Hindlimb muscle (tissue), 1 donor: ENCODE data around the gene BRPF1. TPM values are rescaled to one million over a fixed set of nuclear protein-coding genes. Genes with fewer than 3 reads are reported as not detected.
"Not testable (repeated sequence)": the region's sequence is repeated elsewhere in the genome, so short reads cannot be mapped to it uniquely, and the experiment has no call there.

ENCODE experiments used
- DNase-seq: peaks from one replicate; pipeline ENCODE4 v3.0.0-alpha.2; 2013
- polyA plus RNA-seq: library from polyadenylated mRNA; unstranded; fragments of 120-200 nt; gene quantifications from one replicate; pipeline ENCODE4 v1.2.1, GENCODE V29; 2013; ENCODE audit not compliant: insufficient read length

The BRPF1 gene
- polyA plus RNA-seq, 1 donor, result 13.3 TPM

DNA sequence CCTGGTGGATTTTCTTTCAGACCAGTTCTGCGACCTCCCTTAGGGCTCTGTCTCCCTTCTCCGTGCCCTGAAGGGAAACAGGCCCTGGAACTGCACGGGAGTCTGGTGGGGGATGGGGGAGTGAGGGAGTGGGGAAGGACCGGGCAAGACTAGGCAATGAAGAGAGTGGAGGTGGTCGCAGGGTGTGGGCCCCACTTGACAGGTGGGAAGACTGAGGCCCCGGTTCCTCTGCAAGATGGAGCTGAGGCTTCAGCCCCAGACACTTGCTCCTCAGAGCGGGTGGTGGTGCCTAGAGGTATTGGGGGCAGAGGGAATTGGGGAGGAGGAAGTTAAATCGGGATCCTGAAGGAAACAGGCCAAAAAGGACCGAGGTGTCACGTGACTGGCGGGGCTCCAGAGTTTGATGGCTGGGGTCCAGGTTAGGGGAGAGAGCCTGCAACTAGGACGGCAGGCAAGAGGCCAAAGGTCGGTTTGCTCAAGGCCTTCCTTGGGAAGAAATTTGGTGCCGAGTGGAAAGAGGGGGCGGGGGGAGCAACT lies 38.8 kb downstream of the BRPF1 start:
- DNase-seq, result peak; percentile 69

DNA sequence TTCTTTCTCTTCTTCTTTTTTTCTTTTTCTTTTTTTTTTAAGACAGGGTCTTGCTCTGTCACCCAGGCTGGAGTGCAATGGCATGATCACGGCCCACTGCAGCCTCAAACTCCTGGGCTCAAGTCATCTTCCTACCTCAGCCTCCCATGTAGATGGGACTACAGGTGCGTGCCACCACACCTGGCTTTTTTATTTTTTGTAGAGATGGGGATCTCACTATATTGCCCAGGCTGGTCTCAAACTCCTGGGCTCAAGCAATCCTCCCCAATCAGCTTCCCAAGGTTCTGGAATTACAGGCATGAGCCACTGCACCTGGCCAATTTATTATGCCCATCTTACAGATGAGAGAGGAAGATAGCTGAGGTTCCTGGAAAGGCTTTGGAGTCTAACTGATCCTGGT lies 39.5 kb downstream of the BRPF1 start:
- DNase-seq, result not testable (repeated sequence)

DNA sequence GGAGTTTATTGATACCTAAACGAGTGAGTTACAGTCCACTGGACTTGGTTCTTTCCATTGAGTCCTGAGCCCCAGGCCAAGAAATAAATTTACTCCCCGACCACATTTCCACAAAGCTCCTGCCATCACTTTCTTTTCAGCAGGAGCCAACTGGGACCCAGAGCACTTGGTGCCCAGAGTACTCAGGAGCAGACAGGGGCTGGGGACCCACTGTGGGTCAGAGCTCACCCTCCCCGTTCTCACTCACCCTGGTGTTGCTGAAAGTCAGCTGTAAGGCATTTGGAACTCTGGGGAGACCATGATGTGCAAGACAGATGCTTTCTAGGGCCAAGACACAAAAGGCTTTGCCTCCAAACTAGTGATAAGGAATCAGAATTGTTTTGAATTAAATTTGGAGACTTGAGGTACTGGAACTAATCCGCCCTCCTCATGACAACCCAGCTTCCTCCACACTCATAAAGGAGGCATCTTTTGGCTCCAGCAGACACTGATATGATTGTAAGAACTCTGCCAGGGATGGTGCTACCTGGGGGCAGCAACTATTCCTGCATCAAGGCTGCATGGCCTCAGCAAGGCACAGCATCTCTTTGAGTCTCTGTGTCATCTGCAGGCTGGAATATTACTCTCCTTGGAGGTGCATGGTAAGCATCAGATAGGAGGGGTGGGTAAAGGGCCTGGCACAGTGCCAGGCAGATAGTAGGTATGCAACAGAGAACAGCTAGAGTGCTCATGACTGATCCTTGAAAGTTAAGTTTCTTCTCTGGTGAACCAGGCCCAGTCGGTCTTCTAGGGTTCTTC lies 45.6 kb downstream of the BRPF1 start:
- no peak for DNase-seq

DNA sequence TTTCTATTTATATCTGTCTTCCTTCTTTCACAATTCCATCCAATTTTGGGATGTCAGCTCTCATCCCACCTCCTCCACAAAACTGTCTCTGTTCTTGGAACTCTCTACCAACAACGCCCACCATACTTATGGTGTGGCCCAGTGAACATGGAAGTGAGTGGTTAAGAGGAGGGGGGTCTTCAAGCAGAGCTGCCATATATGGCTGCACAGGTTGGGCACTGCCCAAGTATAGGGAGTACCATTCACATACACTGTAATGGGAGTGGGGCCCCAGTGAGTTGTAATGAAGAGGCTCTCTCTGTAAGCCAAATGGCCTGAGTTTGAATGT lies 46.1 kb downstream of the BRPF1 start:
- DNase-seq, result no peak

DNA sequence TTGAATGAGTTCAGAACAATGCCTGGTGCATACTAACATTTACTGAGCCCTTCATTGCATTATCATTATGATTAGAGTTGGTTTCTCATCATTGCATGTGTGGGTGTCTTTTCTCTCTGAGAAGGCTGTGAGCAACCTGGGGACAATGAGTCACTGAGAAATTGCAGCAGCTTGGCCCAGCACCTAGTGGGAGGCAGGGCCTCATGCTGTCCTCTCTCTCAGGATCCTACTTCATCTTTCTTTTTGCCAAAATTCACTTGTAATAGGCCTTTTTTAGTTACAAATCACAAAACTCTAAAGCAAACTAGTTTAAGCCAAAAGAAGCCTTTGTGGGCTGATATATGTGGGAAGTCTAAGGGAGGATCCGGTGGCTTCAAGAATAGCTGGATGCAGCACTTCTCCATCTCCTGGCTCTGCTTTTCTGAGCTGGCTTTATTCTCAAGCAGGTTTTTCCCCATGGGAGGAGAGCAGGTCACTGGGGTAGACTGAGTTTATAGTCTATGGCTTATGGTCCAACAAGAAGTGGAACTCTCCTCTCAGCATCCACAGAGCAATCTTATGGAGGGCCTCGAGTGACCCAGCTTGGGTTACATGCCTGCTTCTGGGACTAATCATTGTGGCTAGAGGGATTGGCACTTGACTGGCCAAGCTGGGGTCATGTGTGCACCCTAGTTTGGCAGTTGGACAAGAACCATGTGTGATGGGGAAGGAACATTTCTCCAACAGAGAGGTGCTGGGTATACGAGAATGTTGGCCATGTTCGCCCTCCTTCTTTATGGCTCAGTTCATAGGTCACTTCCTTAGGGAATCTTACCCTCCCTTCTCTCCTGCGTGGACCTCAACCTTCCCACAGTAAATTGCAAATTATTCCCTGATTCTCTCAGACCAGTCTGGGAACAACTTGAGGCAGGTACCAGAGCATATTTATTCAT lies 46.9 kb downstream of the BRPF1 start:
- no peak for DNase-seq

DNA sequence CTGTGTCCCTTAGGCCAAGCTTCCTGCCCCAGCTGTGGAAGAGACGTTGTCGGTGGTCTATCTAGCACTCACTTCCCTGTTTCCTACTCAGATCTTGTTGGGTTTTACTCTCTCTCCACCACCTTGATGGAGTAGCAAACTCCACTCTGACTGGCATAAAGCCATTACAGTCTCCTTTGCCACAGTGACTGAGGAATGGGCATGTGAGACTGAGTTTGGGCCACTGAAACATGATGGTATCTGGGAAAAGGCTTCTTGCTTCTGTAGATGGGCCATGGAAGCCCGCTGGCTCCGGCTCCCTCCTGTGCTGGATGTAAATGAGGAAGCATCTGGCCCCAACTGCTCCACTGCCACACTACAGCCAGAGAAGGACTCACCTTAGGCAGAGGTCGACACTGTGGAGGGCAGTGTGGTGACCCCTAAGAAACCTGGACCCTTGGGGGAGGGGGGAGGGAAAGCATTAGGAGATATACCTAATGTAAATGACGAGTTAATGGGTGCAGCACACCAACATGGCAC lies 47.6 kb downstream of the BRPF1 start:
- no peak for DNase-seq

DNA sequence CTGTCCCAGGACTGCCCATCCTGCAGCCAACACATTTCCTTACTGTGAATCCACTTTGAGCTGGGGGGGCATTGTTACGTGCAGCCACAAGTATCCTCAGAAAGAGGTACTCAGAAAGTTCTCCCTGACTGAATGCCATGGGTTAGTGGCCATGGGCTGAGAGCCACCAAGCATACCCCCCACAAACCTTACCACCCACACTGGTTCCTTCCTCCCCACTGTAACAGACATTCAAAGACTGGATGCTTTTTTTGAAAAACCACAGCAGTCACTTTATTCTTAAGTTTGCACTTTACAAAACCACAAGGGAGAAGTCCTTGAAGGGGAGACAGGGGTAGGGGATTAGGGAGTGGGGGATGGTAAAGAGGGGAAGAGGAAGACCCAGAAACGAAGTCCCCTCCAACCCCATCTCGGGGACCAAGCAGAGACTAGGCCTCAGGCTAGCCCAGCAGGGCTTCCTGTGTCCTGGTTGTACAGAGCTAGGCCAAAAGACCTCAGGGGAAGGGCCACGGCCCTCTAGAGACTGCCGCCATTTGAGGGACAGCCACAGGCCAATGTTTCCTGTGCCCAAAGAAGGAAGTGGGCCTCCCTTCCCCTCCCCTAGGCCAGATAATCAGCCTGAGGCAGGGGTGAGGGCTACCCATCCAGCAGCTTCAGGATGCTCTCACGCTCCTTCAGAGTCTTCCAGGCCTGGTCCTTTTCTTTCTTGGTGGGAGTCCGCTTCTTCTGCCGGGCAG lies 48.4 kb downstream of the BRPF1 start:
- no peak for DNase-seq

DNA sequence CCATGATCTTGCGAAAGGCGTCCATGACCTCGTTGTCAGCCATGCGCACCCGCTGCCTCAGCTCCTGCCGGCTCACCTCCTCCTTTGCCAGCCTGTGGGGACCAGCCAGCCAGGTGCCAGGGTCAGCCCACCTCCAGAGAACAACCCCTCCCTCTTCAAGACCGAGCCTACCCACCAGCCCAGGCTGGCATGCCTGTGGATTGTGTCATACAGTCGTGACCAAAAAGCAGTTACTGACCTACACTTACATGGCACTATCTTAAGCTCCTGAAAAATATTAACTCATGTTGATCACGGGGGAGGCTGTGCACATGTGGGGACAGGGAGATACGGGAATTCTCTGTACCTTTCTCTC lies 48.9 kb downstream of the BRPF1 start:
- no peak for DNase-seq

DNA sequence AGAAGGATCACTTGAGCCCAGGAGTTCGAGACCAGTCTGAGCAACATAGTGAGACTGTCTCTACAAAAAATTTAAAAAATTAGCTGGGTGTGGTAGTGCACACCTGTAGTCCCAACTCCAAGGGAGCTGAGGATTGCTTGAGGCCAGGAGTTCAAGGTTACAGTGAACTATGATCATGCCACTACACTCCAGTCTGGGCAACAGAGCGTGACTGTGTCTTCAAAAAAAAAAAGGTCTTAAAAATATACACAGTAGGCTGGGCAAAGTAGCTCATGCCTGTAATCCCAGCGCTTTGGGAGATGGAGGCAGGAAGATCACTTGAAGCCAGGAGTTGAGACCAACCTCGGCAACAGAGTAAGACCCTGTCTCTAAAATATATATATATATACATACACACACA lies 49.4 kb downstream of the BRPF1 start:
- DNase-seq, result no peak

DNA sequence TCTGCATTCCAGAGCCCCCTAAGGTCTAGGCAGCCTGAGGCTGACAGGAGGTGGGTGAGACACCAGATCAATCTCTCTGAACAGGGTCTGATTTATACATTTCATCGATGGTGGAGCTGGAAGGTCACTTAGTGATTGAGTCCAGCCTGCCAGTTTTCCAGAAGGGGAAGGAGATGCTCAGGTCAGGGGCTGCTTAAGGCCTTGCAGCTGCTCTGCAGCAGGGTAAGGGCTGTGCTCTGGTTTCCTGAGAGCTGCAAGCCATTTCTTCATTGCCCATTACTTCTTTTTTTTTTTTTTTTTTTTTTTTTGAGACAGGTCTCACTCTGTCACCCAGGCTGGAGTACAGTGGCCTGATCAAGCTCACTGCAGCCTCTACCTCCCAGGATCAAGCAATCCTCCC lies 50.0 kb downstream of the BRPF1 start:
- DNase-seq, result no peak

DNA sequence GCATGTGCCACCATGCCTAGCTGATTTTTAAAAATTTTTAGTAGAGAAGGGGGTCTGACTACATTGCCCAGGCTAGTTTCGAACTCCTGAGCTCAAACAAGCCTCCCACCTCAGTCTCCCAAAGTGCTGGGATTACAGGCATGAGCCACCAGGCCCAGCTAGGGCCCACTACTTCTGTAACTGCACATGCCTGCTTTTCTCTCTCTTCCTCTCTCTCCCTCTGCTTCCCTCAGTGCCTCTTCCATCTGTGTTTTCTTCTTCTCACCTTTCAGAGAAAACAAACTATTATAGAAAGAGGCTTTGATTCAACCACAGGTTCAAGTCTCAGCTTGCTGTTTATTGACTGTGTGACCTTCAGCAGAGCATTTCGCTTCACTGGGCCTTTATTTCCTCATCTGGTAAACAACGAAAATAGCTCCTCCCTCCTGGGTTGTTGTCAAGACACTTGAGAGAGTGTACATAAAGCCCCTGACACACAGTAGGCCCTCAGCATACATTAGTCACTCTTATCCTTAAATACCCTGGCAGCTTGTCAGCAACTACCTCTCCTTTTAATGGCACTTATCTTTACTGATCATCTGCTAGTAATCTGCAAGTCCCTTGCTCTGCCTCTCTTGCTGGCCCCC lies 50.6 kb downstream of the BRPF1 start:
- no peak for DNase-seq

DNA sequence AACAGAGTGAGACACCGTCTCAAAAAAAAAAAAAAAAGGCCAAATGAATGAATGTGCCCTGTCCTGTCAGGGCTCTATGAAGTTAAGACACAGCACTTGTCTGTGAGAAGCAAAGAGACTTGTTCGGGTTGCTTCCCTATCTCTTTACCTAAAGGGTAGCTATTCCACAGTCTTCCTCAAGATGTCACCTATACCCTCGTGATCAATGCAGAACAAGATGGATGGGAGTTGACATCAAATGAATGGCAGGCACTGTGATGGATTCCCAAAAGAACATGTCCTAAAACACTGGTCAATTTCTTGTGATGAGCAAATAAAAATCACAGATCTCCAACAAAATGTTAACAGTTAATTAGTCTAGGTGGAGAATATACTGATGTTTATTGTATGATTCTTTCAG lies 51.2 kb downstream of the BRPF1 start:
- no peak for DNase-seq

DNA sequence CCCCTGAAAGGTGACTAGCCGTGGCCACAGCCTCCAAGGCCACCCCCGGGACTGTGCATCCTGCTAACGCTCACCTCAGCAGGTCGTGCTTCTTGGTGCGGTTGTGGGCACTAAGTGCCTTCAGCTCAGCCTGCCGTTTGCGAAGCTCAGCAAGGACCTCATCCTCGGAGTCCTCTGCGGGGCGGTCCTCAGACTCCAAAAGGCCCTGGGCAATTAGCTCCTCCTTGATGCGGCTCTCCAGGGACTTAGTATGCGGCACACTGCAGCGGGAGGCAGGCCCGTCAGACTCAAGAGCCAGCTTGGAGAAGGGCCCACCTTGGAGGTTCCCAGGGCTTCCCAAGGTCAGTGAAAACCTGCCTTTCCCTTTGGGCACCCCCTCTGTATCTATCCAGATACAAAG lies 52.4 kb downstream of the BRPF1 start:
- DNase-seq, result no peak

DNA sequence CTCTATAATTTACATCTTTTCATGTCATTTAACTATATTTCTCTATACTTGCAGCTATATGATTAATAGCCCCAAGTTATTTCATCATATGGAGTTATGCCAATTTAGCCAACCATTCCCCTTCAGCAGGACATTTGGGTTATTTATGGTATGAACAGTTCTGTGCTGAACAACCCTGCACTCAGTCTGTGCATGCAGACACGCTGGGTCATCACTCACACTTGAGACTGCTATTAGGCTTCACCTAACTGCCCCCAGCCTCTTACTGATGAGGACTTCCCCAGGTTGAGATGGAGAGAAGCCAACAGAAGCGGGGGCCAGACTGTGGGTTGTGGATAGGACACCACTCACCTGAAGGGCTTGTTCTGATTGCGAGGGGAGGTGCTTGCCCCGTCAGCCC lies 53.4 kb downstream of the BRPF1 start:
- DNase-seq, result no peak

DNA sequence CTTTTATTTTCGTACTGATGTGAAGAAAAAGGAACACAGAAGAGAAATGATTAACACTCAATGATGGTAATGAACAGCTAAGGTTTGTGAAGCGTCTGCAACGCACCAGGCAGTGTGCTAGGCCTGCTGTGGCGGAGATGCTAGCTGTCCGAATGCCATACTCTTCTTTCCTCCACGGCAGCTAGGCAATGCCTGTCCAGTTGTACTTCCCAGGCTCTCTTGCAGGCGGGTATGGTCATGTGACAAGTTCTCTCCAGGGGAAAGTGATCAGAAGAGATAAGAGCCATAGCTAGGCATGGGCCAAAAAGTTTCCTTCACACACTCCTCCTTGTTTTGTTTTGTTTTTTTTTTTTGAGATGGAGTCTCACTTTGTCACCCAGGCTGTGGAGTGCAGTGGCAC lies 54.1 kb downstream of the BRPF1 start:
- DNase-seq, result no peak

DNA sequence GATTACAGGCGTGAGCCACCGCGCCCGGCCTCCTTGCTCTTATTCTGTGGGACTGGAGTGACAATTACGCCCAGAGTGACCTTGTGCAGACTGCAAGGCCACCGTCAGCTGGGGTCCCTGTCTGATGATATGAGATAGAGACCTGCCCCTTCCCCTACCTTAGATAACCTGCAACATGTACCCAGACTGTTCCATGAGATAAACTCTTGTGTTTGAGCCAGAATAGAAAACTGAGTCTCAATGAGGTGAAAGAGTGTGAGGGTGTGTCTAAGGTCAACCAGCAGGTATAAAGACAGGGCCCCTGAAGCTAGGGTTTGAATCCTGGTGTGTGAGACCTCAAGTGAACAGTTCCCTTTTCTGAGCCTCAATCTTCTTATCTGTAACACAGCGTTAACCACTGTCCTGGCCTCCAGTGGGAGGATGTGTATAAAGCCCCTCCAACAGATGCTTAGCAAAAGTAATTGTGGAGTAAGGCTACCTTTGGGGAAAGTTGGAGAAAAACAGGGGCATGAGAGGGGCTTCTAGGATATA lies 54.7 kb downstream of the BRPF1 start:
- DNase-seq, result no peak

DNA sequence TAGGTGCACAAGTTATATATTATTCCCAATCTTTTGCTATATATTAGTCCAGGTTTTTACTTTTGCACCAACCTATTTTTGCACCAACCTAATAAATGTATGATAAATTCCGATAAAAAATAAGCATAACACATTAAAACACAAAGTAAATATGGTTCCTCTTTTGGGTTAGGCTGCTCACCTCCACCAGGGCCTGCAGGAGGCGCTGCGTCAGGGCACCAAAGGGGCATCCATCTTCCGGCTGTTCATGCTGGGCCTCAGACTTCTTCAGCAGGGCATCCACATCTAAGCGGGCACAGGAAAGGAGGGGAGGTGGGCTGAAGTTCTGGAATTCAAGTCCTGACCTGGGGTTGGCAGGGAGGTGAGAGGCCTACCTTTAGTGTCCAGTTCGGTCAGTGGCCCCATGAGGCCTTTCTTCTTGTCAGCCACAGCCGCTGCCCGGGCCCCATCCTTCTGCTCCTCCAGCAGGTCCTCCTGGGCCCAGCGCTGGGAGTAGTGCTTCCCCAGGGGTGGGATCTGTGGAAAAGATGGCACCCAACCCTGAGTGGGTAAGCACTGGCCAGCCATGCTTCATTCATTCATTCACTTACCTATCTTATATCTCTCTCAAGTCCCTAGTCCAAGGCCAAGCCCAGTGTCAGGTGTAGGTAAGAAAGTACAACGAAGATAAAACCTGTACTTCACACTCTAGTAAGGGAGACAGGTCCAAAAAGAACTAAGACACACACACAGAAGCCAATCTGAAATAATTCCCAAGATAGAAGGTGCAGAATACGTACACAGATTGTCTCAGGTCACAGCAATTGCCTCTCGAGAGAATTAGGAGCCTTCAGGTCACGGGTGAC lies 55.5 kb downstream of the BRPF1 start:
- DNase-seq, result no peak

DNA sequence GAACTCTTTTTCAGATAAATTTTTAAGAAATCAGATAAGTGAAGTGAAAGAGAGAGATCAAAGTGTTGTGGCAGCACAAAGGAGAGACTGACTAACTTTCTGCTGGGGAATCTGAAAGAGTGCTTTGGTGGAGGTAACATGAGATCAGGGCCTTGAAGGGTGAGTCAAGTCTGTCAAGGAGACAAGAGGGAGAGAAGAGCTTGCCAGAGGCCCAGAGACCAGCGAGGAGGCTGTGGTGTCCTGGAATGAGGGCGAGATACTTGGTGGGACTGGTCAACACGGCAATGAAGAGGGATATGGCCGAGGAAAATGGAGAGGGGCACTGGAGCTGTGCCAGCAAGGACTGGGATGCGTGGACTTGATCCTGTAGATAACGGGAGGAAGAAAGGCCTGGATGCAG lies 56.2 kb downstream of the BRPF1 start:
- DNase-seq, result no peak

DNA sequence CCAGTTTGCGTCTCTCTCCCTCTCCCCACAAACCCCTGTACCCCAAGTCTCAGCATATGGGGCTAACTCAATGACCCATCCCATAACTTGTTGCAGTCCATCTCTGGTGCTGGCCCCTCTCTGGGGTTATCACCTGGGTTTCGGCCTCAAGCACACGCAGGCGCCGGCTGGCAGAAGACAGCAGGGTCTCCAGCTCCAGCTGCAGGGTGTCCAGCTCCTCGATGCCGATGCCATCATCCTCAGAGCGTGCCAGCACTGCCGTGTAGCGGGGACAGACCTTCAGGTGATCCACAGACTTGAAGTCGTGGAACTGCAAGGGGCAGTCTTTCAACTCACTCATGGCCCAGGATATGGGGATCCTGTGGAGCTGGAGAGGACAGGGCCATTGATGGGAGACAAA lies 59.6 kb downstream of the BRPF1 start:
- no peak for DNase-seq

DNA sequence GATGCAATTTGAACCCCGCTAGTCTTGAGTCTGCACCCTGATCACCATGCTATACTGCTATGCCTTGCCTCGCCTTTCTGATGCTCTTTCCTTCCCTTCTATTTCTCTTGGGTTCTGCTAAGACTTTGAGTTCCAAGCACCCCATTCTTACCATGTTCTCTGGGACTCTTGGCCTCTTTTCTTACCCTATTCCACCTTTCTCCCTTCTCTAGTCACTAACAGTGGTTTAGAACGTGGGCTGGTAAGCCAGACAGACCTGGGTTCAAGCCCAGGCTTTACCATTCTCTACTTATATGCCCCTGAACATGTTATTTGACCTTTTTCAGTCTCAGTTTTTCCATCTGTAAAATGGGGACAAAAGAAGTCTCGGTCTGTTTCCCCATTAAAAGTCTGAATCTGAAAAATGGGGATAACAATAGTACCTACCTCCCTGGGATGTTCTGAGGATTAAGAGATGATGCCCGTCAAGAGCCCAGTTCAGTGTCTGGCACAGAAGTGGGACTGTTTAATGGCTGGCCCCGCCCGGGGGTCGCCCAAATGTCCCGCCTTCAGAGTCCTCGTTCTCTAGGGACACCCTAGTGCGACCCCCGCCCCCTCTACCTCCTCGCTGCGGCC lies 60.4 kb downstream of the BRPF1 start:
- no peak for DNase-seq
